RWPE1 (cell line): ENCODE measurements around the gene DOCK7.

ENCODE experiments used
- CTCF ChIA-PET: fragments of 350-600 bp; sonication (Branson Sonifier 250); formaldehyde crosslinking; extraction: SDS; loops from one replicate; lab custom pipeline; 2021; lab: Yijun Ruan, JAX
- POLR2A ChIA-PET: fragments of 400-600 bp; formaldehyde crosslinking; extraction: SDS; loops from one replicate; lab custom pipeline; 2020; ENCODE audit warnings: antibody characterized with exemption; ENCODE audit not compliant: low non-redundant PET; lab: Yijun Ruan, JAX
- DNase-seq: peaks from one replicate; pipeline ENCODE4 v3.0.0; 2012; ENCODE audit warnings: low spot score
- H3K27ac ChIP-seq: fragments of 450-650 bp; 2 replicates; pipeline ENCODE4 v1.5.1; 2017
- CTCF ChIP-seq: fragments of 450-650 bp; conservative IDR thresholded peaks from 2 replicates; pipeline ENCODE4 v1.5.1; 2017; ENCODE audit warnings: low read depth, mild to moderate bottlenecking

DOCK7 gene

GRCh38 chr1:62439652-62440371 lies 248.4 kb downstream of the DOCK7 start:
- TF ChIP-seq CTCF = no peak
- DNase-seq = no peak
- POLR2A ChIA-PET = no interaction called here
- no peak overlapping the region for H3K27ac ChIP-seq
- CTCF ChIA-PET = interaction anchor here (0.7 kb wide), 1 partner anchor 210 kb away, joined by 5 read pairs; no protein-coding TSS in a partner anchor

GRCh38 chr1:62438163-62438562 lies 250.0 kb downstream of the DOCK7 start:
- POLR2A ChIA-PET = no interaction called here
- H3K27ac ChIP-seq = no peak overlapping the region

GRCh38 chr1:62437273-62437940 lies 250.8 kb downstream of the DOCK7 start:
- peak overlapping the region; percentile 100 for H3K27ac ChIP-seq
- TF ChIP-seq CTCF = no peak
- POLR2A ChIA-PET = no interaction called here
- CTCF ChIA-PET = interaction anchor here (0.7 kb wide), 1 partner anchor 275 kb away, joined by 3 read pairs; no protein-coding TSS in a partner anchor
- no peak for DNase-seq

More at GRCh38 chr1:62438163-62438562, 250.0 kb downstream of the DOCK7 start:
- no peak for TF ChIP-seq CTCF
- CTCF ChIA-PET = interaction anchor here (0.7 kb wide), 2 partner anchors 49 to 274 kb away, joined by 3 to 4 read pairs; no protein-coding TSS in a partner anchor
- DNase-seq = no peak

- ChIA-PET POLR2A (interaction anchor here (0.6 to 0.9 kb wide), 3 partner anchors 13 to 1246 kb away, joined by 3 to 4 read pairs (median 3); no protein-coding TSS in a partner anchor), CTCF (interaction anchor here (0.7 to 1.9 kb wide), 3 partner anchors 72 to 261 kb away, joined by 3 to 11 read pairs (median 3); no protein-coding TSS in a partner anchor)
- no peak for TF ChIP-seq CTCF
These were observed 251.5 kb downstream of the DOCK7 start, which contains the start of gene USP1 for GRCh38 chr1:62436466-62437272. USP1 (plus strand) TSS chr1:62437049; CDS start chr1:62439868, 2,819 bp downstream.

GRCh38 chr1:62436039-62436465 lies 252.1 kb downstream of the DOCK7 start:
- no peak for TF ChIP-seq CTCF
- no peak for DNase-seq
- CTCF ChIA-PET = interaction anchor here (0.7 to 1.9 kb wide), 3 partner anchors 73 to 260 kb away, joined by 3 to 11 read pairs (median 3); no protein-coding TSS in a partner anchor
- POLR2A ChIA-PET = interaction anchor here (0.6 to 0.9 kb wide), 3 partner anchors 12 to 1247 kb away, joined by 3 to 4 read pairs (median 3); no protein-coding TSS in a partner anchor
- H3K27ac ChIP-seq = peak overlapping the region; percentile 100

More at GRCh38 chr1:62436466-62437272, 251.5 kb downstream of the DOCK7 start, which contains the start of gene USP1:
- H3K27ac ChIP-seq = peak within 1 kb of the TSS; percentile 100
- DNase-seq = peak; percentile 97
